ENCODE data around the gene PXDN. TPM values are rescaled to one million over a fixed set of nuclear protein-coding genes. Genes with fewer than 3 reads are reported as not detected.

PXDN gene
- total RNA-seq, 4 donors from 2014 or later = 26.6 to 254 (median 59.8) TPM

- peaks cover 0 to 5% of the 10 kb centered on the region in 2 donors for H3K4me1 ChIP-seq
- no peak for DNase-seq
- H3K27me3 ChIP-seq = no peaks in the 10 kb centered on the region
- intact Hi-C loops (cut with DNase I; ENCODE audit: low total_unique reads) = loop anchor here (10.0 kb wide), 3 partner anchors 67 to 153 kb away; no protein-coding TSS in a partner anchor
- no peak overlapping the region for H3K4me3 ChIP-seq
- H3K27ac ChIP-seq = no peak overlapping the region
- TF ChIP-seq POLR2A (IDR thresholded peaks at IDR 0.05) = no peak
- no peaks in the 10 kb centered on the region for H3K36me3 ChIP-seq
- no peaks in the 10 kb centered on the region for H3K9me3 ChIP-seq
Measured at GRCh38 chr2:1748176-1748740, 3.9 kb upstream of the PXDN start.

DNA sequence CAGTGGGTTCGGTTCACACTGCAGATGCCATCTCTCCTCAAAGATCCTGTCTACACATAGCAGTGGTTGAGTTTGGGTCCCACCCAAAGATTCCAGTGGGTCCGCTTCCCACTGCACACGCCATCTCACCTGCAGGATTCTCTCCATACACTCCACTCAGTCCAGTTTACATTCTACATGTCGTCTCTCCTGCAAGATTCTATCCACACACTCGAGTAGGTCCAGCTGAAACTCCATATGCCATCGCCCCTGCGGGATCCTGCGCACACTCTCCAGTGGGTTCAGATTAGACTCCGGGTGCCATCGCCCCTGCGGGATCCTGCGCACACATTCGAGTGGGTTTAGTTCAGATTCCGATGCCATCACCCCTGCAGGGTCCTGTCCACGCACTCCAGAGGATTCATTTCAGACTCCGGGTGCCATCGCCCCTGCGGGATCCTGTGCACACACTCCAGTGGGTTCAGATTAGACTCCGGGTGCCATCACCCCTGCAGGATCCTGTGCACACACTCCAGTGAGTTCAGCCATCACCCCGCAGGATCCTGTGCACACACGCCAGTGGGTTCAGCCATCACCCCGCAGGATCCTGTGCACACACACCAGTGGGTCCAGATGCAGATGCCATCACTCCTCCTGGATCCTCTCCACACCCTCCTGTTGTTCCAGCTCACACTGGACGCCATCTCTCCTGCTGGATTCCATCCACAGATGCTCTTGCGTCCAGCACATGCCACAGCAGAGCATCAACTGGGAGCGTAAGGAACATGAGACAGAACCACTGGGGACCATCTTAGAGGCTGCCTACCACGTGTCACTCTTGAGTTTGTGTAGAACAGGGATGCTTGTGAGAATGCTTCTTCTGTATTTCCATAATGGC, 3.0 kb upstream of the PXDN start:
- intact Hi-C loops (cut with DNase I; ENCODE audit: low total_unique reads) = loop anchor here (10.0 kb wide), 3 partner anchors 67 to 153 kb away; no protein-coding TSS in a partner anchor
- DNase-seq = no peak
- Histone ChIP-seq H3K4me3 (no peak overlapping the region), H3K9me3 (no peaks in the 10 kb centered on the region), H3K36me3 (no peaks in the 10 kb centered on the region), H3K27me3 (no peaks in the 10 kb centered on the region), H3K27ac (no peak overlapping the region), H3K4me1 (peaks cover 0 to 5% of the 10 kb centered on the region in 2 donors)
- no peak for TF ChIP-seq POLR2A (IDR thresholded peaks at IDR 0.05)
- TF ChIP-seq CTCF (IDR thresholded peaks at IDR 0.05) = no peak

DNA sequence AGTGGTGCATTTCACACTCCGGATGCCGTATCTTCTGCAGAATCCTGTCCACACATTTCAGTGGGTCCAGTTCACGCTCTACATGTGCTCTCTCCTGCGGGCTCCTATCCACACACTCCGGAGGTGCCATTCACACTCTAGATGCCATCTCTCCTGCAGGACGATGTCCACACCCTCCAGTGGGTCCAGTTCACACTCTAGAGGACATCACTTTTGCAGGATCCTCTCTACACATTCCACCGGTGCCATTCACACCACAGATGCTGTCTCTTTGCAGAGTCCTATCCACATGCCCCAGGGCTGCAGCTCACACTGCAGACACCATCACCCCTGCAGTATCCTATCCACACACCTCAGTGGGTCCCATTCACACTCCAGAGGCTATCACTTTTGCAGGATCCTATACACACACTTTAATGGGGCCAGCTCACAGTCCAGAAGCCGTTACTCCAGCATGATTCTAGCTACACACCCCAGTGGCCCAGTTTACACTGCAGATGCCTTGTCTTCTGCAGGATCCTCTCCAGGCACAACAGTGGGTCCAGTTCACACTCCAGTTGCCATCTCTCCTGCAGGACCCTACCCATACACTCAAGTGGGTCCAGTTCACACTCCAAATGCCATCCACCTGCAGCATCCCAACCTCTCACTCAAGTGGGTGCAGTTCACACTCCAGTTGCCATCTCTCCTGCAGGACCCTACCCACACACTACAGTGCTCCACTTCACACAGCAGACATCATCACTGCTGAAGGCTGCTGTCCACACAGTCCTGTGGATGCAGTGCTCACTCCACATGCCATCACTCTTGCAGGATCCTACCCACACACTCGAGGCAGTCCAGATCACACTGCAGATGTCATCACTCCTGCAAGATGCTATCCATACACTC, 2.1 kb upstream of the PXDN start:
- no peak overlapping the region for H3K27ac ChIP-seq
- TF ChIP-seq CTCF (IDR thresholded peaks at IDR 0.05) (no peak), POLR2A (IDR thresholded peaks at IDR 0.05) (no peak)
- no peaks in the 10 kb centered on the region for H3K9me3 ChIP-seq
- intact Hi-C loops (cut with DNase I; ENCODE audit: low total_unique reads) = loop anchor here (10.0 kb wide), 3 partner anchors 68 to 152 kb away; no protein-coding TSS in a partner anchor
- H3K36me3 ChIP-seq = no peaks in the 10 kb centered on the region
- H3K4me3 ChIP-seq = no peak overlapping the region
- H3K27me3 ChIP-seq = no peaks in the 10 kb centered on the region
- no peak for DNase-seq
- H3K4me1 ChIP-seq = peaks cover 0 to 5% of the 10 kb centered on the region in 2 donors

DNA sequence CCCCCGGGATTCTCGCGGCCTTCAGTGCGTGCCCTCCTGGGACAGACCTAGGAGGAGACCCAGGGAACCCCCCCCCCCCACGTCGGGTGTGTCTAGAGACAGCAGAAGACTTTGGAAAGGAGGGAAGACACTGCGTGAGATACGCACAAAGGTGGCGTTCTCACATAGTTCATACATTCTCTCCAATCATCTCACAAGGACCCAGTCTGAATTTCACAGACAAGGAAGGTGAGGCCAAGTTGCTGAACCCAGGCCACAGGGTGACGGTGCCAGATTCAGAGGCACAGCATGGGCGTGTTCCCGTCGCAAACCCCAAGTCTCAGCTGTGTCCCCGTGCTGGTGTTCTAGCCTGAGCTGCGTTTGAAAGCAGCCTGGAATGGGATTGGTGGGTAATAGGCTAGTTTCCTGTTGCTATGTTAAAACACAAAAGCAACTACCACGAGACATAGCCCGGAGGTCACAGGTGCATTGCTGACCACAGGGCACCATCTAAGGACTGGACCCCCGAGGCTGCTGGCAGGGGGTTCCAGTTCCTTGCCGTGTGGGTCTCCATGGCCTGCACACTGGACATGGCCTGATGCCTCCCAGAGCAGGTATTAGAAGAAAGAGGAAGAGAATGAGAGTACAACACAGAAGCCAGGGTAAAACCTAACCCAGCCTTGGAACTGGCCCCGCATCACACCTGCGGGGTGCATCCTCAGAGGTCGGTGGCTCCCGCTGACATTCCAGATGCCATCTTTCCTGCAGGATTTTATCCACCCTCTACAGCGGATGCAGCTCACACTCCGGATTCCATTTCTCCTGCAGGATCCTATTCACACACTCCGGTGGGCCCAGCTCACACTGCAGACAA, 1.1 kb upstream of the PXDN start:
- Histone ChIP-seq H3K9me3 (no peaks in the 10 kb centered on the region), H3K4me3 (peak overlapping the region; percentile 52 to 94), H3K36me3 (no peaks in the 10 kb centered on the region), H3K4me1 (peaks cover 0 to 8% of the 10 kb centered on the region in 2 donors), H3K27ac (peak overlapping the region; percentile 98 to 99), H3K27me3 (no peaks in the 10 kb centered on the region)
- intact Hi-C loops (cut with DNase I; ENCODE audit: low total_unique reads) = loop anchor here (10.0 kb wide), 3 partner anchors 69 to 151 kb away; no protein-coding TSS in a partner anchor
- DNase-seq = no peak
- TF ChIP-seq POLR2A (IDR thresholded peaks at IDR 0.05) = no peak
- no peak for TF ChIP-seq CTCF (IDR thresholded peaks at IDR 0.05)

DNA sequence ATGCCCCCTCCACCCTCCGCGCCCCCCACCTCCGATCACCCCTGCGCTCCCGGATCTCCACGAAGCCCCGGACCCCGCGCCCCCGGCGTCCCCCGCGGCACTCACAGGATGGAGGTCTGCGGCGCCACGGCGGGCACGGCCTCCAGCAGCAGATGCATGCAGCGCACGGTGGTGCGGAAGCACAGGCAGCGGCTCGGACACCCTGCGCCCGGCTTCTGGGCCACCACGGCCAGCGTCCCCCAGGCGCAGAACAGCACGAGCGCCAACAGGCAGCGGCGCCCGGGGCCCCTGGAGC, 217 bp downstream of the PXDN start:
- Histone ChIP-seq H3K9me3 (no peaks in the 10 kb centered on the region), H3K27me3 (no peaks in the 10 kb centered on the region), H3K36me3 (no peaks in the 10 kb centered on the region), H3K27ac (peak overlapping the region; percentile 98 to 99), H3K4me3 (peak overlapping the region; percentile 52 to 94), H3K4me1 (peaks cover 9 to 16% of the 10 kb centered on the region in 2 donors)
- TF ChIP-seq POLR2A (IDR thresholded peaks at IDR 0.05) (no peak), CTCF (IDR thresholded peaks at IDR 0.05) (no peak)
- intact Hi-C loops (cut with DNase I; ENCODE audit: low total_unique reads) = loop anchor here (10.0 kb wide), 3 partner anchors 69 to 149 kb away; no protein-coding TSS in a partner anchor
- no peak for DNase-seq
